KMS-11 (cell line): Measurements from ENCODE around the gene SLC40A1.

Experiments used
- H2AFZ ChIP-seq: fragments of 200-600 bp; sonication (generic); 2 replicates; pipeline ENCODE4 v1.6.1; 2016; ENCODE audit warnings: antibody characterized with exemption, mixed run types, low read depth
- H3K27ac ChIP-seq: fragments of 200-600 bp; sonication (generic); 2 replicates; pipeline ENCODE4 v1.6.1; 2016; ENCODE audit warnings: mild to moderate bottlenecking, mixed run types
- H3K27me3 ChIP-seq: fragments of 200-600 bp; sonication (generic); 2 replicates; pipeline ENCODE4 v1.6.1; 2017; ENCODE audit warnings: mild to moderate bottlenecking, low read depth, mixed run types, moderate library complexity; ENCODE audit not compliant: insufficient read depth
- H3K36me3 ChIP-seq: fragments of 200-600 bp; sonication (generic); 2 replicates; pipeline ENCODE4 v1.6.1; 2017; ENCODE audit warnings: mild to moderate bottlenecking, mixed run types; ENCODE audit not compliant: insufficient read depth
- H3K4me1 ChIP-seq: fragments of 200-600 bp; sonication (generic); 2 replicates; pipeline ENCODE4 v1.6.1; 2016; ENCODE audit warnings: mild to moderate bottlenecking, low read depth, mixed run types; ENCODE audit not compliant: poor library complexity, severe bottlenecking
- H3K4me2 ChIP-seq: fragments of 200-600 bp; sonication (generic); 2 replicates; pipeline ENCODE4 v1.7.0; 2016; ENCODE audit warnings: mild to moderate bottlenecking, mixed run types
- H3K4me3 ChIP-seq: fragments of 200-600 bp; sonication (generic); IDR thresholded peaks from 2 replicates; pipeline ENCODE4 v1.6.1; 2017; ENCODE audit warnings: low read depth, low read length, mixed read lengths; ENCODE audit not compliant: insufficient read depth
- H3K79me2 ChIP-seq: fragments of 200-600 bp; sonication (generic); 2 replicates; pipeline ENCODE4 v1.6.1; 2016; ENCODE audit warnings: low read depth, mixed run types; ENCODE audit not compliant: insufficient read depth
- H3K9ac ChIP-seq: fragments of 200-600 bp; sonication (generic); 2 replicates; pipeline ENCODE4 v1.6.1; 2016; ENCODE audit warnings: mild to moderate bottlenecking, mixed run types
- H4K20me1 ChIP-seq: fragments of 200-600 bp; sonication (generic); 2 replicates; pipeline ENCODE4 v1.6.1; 2016; ENCODE audit warnings: mild to moderate bottlenecking, mixed run types; ENCODE audit not compliant: insufficient read depth
- TF ChIP-seq, protein P1 (sequence below): fragments of 200-600 bp; sonication (generic); conservative IDR thresholded peaks from 2 replicates; pipeline ENCODE4 v1.6.1; 2017; ENCODE audit warnings: low read depth, mild to moderate bottlenecking, antibody characterized with exemption, low read length, moderate library complexity, mixed read lengths

Gene SLC40A1

DNA sequence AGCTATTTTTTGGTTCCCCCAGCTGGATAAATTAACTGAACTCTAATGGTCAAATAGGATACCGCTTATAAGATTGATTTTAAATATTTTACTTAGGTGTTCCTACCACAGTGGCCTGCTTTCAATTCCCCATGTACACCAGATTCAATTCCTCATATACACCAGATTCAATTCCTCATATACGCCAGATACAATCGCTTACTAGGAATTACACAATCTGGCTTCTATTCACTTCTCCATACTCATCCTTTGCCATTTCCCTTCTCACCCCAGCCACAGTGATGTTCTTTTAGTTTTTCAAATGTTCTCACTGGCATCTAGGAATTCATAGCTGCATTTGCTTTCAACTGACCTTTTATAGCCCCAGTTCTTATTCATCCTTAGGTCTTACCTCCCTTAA lies 66.5 kb downstream of the SLC40A1 start:
- H3K36me3 ChIP-seq = no peaks in the 10 kb centered on the region
- H3K79me2 ChIP-seq = no peaks in the 10 kb centered on the region
- H3K4me2 ChIP-seq = no peak overlapping the region
- H4K20me1 ChIP-seq = no peaks in the 10 kb centered on the region
- H3K4me3 ChIP-seq = no peak overlapping the region
- no peak overlapping the region for H2AFZ ChIP-seq
- TF ChIP-seq, protein P1, sequence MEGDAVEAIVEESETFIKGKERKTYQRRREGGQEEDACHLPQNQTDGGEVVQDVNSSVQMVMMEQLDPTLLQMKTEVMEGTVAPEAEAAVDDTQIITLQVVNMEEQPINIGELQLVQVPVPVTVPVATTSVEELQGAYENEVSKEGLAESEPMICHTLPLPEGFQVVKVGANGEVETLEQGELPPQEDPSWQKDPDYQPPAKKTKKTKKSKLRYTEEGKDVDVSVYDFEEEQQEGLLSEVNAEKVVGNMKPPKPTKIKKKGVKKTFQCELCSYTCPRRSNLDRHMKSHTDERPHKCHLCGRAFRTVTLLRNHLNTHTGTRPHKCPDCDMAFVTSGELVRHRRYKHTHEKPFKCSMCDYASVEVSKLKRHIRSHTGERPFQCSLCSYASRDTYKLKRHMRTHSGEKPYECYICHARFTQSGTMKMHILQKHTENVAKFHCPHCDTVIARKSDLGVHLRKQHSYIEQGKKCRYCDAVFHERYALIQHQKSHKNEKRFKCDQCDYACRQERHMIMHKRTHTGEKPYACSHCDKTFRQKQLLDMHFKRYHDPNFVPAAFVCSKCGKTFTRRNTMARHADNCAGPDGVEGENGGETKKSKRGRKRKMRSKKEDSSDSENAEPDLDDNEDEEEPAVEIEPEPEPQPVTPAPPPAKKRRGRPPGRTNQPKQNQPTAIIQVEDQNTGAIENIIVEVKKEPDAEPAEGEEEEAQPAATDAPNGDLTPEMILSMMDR = no peak
- no peaks in the 10 kb centered on the region for H3K4me1 ChIP-seq
- no peaks in the 10 kb centered on the region for H3K27me3 ChIP-seq
- no peak overlapping the region for H3K9ac ChIP-seq
- no peak overlapping the region for H3K27ac ChIP-seq

DNA sequence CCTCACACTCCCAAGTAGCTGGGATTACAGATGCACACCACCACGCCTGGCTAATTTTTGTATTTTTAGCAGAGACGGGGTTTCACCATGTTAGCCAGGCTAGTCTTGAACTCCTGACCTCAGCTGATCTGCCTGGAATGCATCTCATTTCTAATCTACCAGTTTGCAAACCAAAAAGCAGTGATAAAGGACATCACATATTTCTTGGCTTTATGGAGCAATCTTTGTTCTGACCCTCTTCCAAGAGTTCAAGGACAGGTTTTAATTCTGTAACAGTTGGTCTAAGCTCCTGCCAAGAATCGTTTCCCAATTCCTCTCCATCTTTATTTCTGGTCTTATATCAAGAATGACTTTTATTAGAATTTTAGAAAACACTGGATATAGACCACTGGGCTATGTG lies 67.7 kb downstream of the SLC40A1 start:
- TF ChIP-seq, protein P1 = no peak
- no peaks in the 10 kb centered on the region for H3K27me3 ChIP-seq
- H3K4me3 ChIP-seq = no peak overlapping the region
- no peaks in the 10 kb centered on the region for H3K4me1 ChIP-seq
- H2AFZ ChIP-seq = no peak overlapping the region
- H3K9ac ChIP-seq = no peak overlapping the region
- no peaks in the 10 kb centered on the region for H3K79me2 ChIP-seq
- H4K20me1 ChIP-seq = no peaks in the 10 kb centered on the region
- no peak overlapping the region for H3K4me2 ChIP-seq
- no peaks in the 10 kb centered on the region for H3K36me3 ChIP-seq
- H3K27ac ChIP-seq = no peak overlapping the region

DNA sequence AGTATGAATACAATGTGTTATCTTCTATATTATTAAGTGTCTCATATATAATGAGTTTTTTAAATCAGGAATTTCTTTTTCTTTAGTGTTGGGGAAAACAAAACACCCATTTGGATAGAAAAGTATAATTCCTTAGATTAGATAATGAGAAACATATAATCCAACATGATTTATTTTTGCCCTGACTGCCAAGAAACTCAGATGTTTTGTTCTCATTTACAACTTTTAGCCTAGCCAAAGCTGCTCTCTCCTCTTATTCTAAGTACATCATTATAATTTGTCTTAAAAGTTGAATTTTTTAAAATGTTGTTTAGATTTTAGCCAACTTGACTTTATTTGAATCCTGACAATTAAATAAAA lies 68.6 kb downstream of the SLC40A1 start:
- Histone ChIP-seq H2AFZ (no peak overlapping the region), H3K27ac (no peak overlapping the region), H3K4me3 (no peak overlapping the region), H4K20me1 (no peaks in the 10 kb centered on the region), H3K4me1 (no peaks in the 10 kb centered on the region), H3K36me3 (no peaks in the 10 kb centered on the region), H3K4me2 (no peak overlapping the region), H3K27me3 (no peaks in the 10 kb centered on the region), H3K79me2 (no peaks in the 10 kb centered on the region), H3K9ac (no peak overlapping the region)
- TF ChIP-seq, protein P1 = no peak

DNA sequence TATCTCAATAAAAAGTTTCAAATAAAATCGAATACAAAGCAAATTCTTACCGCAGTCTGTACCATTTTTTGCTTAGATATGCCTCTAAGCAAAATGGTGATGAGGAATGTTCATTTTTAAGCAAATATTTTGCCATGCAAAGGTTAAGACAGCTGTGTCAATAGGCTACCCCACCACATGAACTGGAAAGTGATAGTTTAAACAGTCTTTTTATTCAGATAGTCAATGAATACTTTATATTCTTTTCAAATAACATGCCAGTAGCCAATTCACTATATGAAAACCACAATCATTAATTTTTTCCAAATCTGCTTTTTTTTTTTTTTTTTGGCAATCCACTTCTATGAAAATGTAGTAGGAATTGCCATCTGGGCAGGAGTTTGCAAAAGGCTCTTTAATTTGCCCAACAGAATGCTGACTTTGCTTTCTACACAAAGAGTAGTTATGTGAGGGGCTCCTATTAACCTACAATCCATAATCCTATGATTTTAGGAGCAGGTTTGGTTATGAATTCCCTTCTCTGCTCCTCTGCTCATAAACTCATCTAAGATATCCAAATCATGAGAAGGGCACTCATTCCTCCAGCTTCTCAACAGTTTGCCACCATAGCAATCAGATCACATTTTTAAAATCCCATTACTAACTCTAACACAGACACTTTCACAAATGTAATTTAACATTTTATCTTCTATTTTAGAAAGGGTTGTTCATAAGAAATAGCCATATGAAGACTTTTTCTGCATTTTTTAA lies 69.2 kb downstream of the SLC40A1 start:
- Histone ChIP-seq H3K36me3 (no peaks in the 10 kb centered on the region), H3K9ac (no peak overlapping the region)

More for the DNA sequence above, 69.2 kb downstream of the SLC40A1 start:
- Histone ChIP-seq H3K79me2 (no peaks in the 10 kb centered on the region), H3K4me2 (no peak overlapping the region), H3K27ac (no peak overlapping the region), H4K20me1 (no peaks in the 10 kb centered on the region), H3K27me3 (no peaks in the 10 kb centered on the region), H2AFZ (no peak overlapping the region), H3K4me3 (no peak overlapping the region), H3K4me1 (no peaks in the 10 kb centered on the region)
- TF ChIP-seq, protein P1 = no peak
